GM18867 (cell line): ENCODE measurements around the gene CAPN12.
"Not testable (repeated sequence)": the region's sequence is repeated elsewhere in the genome, so short reads cannot be mapped to it uniquely, and the experiment has no call there.

Source experiments
- ATAC-seq: cut with Tn5 transposase; IDR thresholded peaks from one replicate; pipeline ENCODE4 v1.9.1; 2021; ENCODE audit warnings: mild to moderate bottlenecking, moderate library complexity; ENCODE audit not compliant: unreplicated experiment

The CAPN12 gene

GRCh38 chr19:38744298-38744681 lies at the start of gene CAPN12:
Gene CAPN12 (minus strand): TSS chr19:38744474. CDS start chr19:38744165, 309 bp downstream.
- no peak for ATAC-seq

- ATAC-seq = no peak
These were observed 49.4 kb upstream of the CAPN12 start for GRCh38 chr19:38793671-38794070.

GRCh38 chr19:38793177-38793576 lies 48.9 kb upstream of the CAPN12 start:
- ATAC-seq = no peak

DNA sequence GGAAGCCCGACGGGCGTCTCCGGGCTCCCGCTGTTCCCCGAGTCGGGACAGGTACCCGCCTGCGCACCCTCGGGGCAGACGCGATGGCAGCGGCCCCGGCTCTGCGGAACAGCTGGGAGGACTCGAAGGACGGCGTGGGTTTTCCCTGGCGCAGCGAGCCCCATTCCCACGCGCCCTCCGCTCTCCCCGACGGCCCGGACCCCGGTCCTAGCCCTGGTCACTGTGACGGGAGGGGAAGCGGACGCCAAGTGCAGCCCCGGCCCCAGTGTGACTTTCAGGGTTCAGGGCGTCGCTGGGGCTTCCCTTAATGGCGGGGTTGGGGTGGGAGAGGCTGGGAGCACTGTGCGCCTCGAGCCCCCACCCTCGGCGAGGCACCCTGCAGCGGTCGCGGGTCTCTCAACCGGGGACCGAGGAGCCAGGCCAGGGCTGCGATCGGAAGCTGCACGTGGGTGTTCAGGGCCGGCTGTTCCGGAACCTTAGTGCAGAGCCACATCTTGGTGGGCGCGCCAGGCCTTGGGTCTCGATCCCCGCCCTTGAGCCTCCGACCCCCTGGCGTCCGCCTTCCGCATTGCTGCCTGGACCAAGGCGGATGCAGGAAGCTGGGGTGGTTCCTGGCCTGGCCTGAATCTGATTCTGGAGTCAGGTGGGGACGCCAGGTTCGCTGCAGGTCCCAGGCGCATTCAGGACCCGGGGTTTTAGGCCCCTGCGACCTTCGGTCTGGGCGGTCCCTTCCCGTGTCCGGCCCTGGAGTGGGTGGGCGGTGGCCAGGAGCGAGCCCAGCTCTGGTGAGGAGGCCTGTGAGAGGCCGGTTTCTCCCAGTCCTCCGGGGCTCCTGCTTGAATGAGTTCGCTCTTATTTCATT lies 48.2 kb upstream of the CAPN12 start:
- no peak for ATAC-seq

DNA sequence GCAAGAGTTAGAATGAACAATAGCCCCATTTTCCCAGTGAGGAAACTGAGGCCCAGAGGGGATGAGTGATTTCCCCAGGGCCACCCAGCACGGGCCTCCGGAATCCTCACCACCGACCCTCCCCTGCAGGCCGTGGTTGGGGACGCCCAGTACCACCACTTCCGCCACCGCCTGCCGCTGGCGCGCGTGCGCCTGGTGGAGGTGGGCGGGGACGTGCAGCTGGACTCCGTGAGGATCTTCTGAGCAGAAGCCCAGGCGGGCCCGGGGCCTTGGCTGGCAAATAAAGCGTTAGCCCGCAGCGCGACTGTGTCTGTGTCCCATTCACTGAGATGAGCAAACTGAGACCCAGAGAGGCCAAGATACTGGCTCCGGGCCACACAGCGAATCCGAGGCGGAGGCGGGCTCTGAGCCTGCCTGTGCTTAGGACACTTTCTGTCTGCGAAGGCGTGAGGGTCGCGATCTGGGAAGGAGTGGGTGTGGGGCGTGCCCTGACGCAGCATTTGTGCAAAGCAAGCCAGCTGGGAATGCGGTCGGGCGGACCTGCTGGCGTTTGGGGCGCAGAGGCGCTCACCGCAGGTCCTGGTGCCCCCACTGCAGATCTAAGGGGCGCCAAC lies 47.3 kb upstream of the CAPN12 start:
- ATAC-seq = not testable (repeated sequence)

GRCh38 chr19:38790507-38791403 lies 46.5 kb upstream of the CAPN12 start:
- not testable (repeated sequence) for ATAC-seq

- no peak for ATAC-seq
These were observed 44.4 kb upstream of the CAPN12 start, which contains the start of gene LGALS7B for GRCh38 chr19:38788478-38789243. Gene LGALS7B (plus strand): TSS chr19:38789200. CDS start chr19:38789227, 27 bp downstream.

DNA sequence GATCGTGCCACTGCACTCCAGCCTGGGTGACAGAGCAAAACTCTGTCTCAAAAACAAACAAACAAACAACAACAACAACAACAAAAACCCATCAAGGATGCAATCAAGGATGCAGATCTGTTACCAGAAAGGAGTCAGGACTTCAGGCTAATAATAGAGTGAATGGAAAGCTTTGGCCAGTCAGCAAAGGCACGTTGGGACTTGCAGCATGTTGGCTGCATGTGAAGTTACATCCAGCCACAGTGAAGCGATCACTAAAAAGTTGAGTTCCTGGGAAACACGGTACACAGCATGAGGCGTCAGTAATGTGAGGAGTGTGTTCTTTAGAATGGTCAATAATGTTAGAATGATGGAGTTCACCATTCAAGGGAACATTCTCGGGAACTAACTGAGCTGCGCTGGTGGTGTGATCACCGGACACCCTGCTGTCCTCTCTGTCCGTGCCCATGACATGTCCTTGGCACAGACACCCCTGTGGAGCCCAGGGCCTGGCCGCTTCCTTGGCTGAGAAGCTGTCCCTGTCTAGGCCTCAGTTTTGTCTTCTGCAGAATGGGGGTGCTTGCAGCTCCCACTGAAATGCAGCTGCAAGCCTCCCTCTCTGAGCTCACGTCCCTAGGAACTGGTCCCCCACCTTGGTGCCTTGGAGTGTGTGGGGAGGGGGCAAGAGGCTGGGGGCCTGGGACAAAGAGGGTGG lies 42.4 kb upstream of the CAPN12 start:
- ATAC-seq = no peak

GRCh38 chr19:38786061-38786460 lies 41.8 kb upstream of the CAPN12 start:
- not testable (repeated sequence) for ATAC-seq

DNA sequence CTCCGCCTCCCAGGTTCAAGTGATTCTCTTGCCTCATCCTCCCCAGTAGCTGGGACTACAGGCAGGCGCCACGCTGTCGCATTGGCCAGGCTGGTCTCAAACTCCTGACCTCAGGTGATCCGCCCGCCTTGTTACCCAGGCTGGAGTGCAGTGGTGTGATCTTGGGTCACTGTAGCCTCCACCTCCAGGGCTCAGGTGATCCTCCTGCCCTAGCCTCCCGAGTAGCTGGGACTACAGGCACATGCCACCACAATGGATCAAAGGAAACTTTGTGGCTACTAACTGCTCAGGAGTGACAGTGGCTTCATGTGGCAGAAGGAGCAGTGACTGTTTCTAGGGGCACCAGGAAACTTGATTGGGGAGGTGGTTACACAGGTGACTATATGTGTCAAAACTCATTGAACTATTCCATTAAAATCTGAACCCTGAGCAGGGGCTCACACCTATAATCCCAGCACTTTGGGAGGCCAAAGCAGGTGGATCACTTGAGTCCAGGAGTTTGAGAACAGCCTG lies 41.0 kb upstream of the CAPN12 start:
- ATAC-seq = no peak

DNA sequence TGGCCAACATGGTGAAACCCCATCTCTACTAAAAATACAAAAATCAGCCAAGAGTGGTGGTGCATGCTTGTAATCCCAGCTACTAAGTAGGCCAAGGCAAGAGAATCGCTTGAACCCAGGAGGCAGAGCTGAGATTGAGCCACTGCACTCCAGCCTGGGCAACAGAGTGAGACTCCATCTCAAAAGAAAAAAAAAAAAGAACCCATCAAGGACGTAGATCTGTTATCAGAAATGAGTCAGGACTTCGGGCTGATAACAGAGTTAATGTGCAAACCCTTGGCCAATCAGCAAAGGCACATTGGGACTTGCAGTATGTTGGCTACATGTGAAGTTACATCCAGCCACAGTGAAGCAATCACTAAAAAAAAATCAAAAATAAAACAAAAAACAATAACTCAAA lies 40.0 kb upstream of the CAPN12 start:
- no peak for ATAC-seq

- not testable (repeated sequence) for ATAC-seq
These were observed 37.9 kb upstream of the CAPN12 start for GRCh38 chr19:38782212-38782611.

DNA sequence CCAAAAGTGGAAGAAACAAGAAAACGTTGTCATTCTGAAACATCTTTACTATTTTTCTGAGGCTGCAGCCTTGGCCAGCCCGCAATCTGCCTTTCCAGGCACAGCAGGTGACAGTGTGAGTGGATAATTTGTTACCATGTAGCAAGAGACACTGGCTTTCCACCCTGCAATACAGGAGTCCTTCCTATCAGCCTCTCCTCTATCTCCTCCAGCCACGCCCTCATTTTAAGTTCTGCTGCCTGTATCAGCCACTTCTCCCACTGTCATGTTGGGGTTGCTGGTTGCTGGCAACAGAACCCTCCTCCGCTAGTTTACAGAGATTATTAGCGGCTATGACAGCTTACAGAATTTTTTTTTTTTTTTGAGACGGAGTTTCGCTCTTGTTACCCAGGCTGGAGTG lies 36.8 kb upstream of the CAPN12 start:
- ATAC-seq = no peak

GRCh38 chr19:38780443-38780842 lies 36.2 kb upstream of the CAPN12 start:
- no peak for ATAC-seq

GRCh38 chr19:38778733-38779132 lies 34.5 kb upstream of the CAPN12 start:
- no peak for ATAC-seq

GRCh38 chr19:38774181-38774950 lies 30.1 kb upstream of the CAPN12 start:
- no peak for ATAC-seq

DNA sequence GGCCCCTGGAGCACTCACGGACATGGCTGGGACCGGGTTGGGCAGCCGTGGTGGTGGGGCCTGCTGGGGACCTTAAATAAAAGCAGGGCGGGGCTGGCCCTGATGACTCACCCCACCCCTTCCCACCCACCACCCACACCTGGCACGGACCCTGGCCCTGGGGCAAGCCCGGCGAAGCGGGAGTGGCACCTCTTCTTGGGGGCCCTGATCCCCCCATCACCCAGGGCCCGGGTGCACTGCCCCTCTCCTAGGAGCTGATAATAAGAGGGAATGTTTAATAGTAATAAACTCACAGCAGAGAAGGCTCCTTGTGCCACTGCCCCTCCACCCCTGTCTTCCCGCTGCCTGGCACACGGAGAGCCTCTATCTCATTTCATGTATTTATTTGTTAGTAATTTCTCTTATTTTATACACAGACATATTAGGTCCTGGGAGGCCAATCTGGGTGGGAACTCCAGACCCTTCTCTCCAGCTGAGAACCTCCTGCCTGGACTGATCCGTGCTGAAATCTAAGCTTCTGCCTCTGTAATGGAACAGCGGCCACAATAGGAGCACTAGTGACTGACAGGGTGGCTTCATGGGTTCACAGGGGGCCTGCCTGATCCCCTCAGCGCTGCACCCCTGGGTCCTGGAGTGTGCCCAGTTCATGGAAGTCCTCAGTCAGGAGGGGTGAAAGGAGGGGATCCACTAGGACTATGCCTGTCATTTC lies 29.3 kb upstream of the CAPN12 start, which contains the start of gene LGALS7:
Gene LGALS7 (minus strand): TSS at position 49 of the 709 bp plus-strand sequence. CDS start 25 bp downstream, at position 24.
- no peak for ATAC-seq

DNA sequence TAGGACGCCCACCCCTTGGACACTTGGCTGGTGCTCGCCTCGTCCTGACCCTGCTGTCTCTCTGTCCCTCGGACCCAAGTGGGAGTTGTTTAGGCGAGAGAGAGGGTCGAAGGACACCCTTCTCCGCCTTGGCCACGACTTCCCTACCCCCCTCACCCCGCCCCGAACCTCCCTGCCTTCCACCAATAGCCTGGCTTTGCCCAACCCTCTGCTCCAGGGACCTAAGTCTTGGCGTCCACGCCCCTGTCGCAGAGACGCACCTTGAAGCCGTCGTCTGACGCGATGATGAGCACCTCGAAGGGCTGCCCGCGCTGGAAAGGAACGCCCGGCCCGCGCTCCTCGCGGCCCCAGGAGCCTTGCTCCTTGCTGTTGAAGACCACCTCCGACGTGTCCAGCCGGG lies 27.3 kb upstream of the CAPN12 start:
- not testable (repeated sequence) for ATAC-seq
